Fibroblast of skin of scalp (primary cell): ENCODE data around the gene FCHSD2.
A peak's percentile ranks its signal among the peaks of the same experiment; 100 is the strongest.
"Not testable (repeated sequence)": the region's sequence is repeated elsewhere in the genome, so short reads cannot be mapped to it uniquely, and the experiment has no call there.

ENCODE experiments used
- DNase-seq: peaks from one replicate; pipeline ENCODE4 v3.0.0-alpha.2; 2013

FCHSD2 gene

DNA sequence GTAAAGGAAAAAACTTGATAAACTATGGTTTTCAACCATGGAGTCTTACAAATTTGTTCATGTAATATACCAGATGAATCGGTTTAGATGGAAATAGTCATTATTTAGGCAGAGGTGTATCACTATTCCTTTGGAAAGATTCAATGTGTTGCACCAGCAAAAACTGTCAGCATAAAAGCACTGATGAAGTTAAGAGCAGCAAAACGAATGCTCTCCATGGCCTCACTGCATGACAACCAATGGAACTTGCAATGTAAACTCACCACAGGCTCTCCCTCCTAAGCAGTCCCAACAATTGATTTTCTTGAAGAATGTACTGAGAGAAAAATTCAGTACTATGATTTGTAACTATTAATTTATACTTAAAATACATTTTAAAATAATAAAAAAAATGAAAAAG is 139.9 kb downstream of the FCHSD2 start:
- DNase-seq: no peak

DNA sequence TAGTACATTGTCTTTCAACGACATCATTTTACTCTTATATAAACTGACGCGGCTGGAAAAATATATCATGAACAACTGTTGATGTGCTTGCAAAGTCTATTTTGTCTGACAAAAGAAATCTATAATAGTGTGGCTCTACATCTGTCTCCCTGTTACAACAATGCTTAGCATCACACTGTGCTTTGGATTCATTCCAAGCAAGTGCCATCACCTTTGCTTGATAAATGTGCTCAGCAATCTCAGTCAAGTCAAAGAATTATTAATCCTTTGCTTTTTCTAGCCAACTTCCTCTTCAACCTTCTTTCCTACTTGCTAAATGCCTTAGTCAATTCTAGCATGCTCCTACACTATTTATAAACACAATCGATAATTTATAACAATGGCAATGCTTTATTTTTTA is 140.5 kb downstream of the FCHSD2 start:
- DNase-seq: peak; percentile 32

DNA sequence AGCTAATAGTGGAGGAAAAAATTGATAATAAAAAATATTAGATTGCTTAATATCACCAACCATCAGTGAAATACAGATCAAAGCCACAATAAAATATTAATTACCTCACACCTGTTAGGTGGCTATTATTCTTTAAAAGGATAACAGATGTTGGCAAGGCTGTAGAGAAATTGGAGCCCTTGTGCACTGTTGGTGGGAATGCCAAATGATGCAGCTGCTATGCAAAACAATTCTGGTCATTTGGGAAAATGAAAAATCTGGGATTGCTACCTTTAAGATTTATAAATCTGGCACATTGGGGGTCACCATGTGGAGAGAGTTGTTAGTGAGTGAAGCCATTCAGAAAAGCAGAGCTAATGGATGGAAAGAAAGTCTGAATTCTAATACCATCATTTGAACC is 143.4 kb downstream of the FCHSD2 start:
- no peak for DNase-seq

DNA sequence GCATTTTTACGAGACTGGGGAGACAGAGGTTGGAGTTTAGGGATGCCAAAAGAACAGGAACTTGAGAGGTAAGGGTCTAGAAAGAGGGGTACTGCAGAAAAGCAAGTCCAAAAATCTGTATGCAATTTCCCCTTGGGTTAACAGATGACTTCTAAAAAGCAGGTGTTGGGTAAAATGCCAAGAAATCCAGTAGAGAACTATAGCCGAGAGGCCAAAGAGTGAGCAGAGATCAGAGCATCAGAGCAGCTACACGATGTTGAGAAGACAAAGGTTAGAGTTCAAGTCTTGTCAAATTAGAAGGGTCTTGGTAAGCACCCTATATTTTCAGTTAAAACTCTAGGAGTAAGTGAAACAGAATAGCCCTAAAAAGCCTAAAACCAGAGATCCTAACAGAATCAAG is 145.2 kb downstream of the FCHSD2 start:
- DNase-seq: no peak

DNA sequence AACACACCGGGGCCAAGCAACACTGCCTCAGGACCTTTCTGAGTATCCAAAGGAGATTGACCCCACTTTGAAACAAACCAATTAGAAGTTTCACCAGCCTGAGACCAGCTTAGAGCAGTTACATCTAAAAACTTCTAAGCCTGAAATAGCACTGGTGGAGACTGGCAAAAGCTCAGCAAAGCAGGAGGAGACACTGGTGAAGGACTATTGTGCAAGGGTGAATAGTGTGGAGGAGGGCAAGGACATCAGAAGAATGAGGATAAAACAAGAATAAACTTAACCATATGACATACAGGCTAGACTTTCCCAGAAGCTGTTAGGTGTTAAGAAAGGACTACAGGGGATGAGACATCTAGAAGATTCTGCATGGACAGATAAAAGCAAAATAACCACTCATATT is 152.4 kb downstream of the FCHSD2 start:
- no peak for DNase-seq

DNA sequence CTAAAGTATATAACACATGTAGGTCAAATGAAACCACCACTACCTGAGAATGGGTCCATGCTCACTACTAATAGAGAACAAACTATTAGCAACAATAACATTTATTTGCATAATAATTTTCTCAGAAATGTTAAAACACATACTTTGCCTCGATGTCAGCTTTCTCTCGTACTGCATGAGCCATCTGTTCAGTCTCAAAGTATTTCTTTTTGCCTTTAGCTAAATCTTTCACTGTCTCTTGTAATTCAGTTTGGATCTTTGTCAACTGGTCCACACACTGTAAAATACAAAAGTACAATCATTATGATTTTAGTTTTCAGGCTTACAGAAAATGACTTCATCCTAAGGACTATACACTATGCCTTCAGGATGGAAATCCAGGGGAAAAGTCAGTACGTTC is 153.3 kb downstream of the FCHSD2 start:
- no peak for DNase-seq

DNA sequence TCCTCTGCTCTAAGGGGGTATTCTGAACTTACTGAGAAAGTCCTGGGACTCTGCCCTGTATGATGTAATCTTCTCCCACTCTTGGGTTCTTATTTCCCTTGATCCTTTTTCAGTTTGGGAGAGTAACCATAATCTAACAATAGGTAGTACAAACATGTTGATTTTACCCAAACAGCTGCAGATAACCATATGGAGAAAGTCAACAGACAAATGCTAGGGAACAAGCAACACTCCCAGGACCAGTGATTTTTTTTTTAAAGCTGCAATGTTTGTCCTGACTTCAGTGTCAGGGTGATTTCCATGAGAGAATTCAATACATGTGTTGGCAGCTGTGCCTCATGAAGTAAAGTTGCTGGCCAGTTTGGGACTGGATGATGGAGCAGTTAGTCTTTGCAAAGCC is 156.5 kb downstream of the FCHSD2 start:
- no peak for DNase-seq

DNA sequence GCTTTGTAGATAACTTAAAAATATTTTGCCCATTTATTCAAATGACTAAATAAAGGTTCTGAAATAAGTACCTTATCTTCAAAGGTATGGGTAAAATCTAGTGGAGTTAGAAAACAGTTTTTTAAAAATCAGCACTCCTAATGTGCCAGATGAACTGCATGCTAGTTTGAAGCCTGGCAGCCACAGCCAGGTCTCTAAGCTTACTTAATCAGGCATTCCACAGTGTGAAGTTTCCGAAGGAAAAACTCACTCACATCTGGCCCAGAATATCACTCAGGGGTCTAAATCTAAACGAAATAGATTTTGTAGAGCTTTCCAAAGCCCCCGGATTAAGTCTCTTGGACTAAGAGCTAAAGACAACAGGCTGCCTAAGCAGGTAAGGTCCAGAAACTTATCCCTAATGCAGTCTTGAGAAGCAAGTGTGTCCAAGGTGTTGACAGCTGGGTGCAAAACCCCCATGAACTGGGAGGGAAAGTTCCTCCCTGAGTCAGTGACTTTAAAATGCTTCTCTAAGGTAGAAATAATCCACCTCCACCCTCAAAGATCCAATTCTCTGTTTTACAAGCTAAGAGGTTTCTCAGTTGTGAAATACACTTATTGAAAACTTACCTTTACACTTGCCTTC is 157.6 kb downstream of the FCHSD2 start:
- DNase-seq: no peak

DNA sequence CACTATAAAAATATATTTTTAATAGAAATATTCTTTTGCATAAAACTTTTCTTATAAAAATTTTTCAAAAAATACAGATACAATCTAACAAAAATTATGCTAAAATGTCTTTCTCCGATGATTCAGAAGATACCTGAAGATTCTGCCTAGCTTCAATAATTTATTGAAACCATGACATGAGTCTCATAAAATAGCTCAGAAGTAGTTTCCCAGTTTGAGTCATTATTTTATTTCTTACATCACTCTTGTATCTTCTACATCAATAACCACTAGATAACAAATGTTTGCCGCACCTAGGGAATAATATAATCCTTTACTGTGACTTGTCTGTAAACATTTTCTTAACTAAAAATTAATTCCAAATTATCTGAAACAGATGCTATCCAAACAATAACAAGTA is 158.6 kb downstream of the FCHSD2 start:
- DNase-seq: no peak

DNA sequence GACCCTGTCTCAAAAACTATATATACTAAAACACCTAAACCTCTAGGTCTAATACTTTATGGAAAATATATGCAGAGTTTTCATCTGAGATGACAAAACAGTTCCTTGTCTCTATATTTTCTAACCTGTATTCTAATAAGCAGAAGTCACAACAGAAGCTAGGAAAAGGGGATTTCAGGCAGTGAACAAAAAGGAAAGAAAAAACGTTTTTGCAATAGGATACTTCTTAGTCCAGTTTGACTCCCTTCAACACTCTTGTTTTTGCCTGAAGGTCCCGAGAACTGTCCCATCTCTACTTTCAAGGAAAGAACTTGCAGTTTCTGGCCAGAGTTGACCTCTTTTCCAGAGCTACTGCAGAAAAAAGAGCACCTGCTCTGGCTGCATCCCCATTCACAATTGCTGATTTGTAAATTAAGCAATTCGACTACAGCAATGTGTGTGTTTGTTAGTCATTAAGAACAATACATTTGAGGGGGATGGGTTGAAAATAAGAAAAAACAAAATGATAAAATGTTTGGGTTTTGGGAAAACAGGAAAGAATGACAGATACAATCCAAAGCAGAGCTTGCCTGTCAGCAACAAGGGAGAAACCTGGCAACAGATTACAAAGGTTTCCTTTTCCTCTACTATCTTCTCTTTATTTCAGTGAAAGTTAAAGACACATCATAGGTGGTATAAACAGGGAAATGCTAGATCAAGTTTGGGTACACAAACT is 160.0 kb downstream of the FCHSD2 start:
- DNase-seq: no peak

DNA sequence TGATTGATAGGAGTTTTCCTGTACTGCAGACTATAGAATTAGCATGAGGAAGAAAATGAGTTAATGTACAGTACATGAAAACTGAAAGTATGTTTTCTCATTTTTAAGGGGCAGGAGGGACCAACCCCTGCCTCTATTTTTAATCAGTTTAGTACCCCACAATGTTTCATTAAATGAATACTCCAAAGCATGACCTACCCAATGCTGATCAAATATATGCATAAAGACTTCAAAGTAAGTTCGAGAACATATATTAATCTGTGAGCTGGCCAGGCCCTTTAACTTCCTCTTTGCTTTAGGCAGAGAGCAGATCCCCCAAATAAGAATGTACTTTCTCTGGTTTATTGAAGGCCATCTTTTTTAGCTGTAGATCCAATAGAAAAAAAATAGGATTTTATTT is 161.0 kb downstream of the FCHSD2 start:
- no peak for DNase-seq

DNA sequence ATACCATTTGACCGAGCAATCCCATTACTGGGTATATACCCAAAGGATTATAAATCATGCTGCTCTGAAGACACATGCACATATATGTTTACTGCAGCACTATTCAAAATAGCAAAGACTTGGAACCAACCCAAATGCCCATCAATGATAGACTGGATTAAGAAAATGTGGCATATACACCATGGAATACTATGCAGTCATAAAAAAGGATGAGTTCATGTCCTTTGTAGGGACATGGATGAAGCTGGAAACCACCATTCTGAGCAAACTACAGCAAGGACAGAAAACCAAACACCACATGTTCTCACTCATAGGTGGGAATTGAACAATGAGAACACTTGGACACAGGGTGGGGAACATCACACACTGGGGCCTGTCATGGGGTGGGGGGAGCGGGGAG is 164.3 kb downstream of the FCHSD2 start:
- DNase-seq: not testable (repeated sequence)

DNA sequence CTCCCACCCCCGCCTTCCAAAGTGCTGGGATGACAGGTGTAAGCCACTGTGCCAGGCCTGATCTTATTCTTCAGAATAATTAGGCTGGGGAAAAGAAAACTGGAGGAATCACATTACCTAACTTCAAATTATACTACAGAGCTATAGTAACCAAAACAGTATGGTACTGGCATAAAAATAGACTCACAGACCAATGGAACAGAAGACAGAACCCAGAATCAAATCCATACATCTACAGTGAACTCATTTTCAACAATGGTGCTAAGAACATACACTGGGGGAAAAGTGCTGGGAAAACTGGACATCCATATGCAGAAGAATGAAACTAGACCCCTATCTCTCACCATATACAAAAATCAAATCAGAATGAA is 165.6 kb downstream of the FCHSD2 start:
- DNase-seq: not testable (repeated sequence)

DNA sequence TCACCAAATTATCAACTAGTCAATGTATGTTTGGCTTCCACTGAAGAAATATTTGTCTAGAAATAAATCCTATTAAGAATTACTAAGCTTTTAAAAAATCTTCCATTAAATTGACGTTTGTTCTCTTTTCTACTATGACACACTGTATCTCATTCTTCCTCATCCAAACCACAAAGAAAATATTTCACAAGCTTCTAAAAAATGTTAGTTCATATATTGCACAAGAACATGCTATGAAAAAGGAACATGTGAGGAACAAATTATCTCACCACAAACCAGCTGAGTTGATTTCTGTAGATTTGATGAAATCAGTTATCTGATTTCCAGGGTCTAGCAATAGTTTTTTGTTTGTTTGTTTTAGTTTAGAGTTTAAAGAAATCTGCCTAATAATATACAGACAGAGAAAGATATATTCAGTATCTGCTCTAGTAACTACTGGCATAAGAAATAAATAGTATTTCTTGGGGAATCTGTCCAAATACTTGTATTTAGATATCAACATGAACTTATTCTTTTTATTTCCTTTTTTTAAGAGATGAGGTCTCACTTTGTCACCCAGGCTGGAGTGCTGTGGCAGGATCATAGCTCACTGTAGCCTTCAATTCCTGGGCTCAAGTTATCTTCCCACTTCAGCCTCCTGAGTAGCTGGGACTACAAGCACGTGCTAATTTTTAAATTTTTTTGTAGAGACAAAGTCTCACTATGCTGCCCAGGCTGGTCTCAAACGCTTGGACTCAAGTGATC is 166.2 kb downstream of the FCHSD2 start:
- peak; percentile 90 for DNase-seq

DNA sequence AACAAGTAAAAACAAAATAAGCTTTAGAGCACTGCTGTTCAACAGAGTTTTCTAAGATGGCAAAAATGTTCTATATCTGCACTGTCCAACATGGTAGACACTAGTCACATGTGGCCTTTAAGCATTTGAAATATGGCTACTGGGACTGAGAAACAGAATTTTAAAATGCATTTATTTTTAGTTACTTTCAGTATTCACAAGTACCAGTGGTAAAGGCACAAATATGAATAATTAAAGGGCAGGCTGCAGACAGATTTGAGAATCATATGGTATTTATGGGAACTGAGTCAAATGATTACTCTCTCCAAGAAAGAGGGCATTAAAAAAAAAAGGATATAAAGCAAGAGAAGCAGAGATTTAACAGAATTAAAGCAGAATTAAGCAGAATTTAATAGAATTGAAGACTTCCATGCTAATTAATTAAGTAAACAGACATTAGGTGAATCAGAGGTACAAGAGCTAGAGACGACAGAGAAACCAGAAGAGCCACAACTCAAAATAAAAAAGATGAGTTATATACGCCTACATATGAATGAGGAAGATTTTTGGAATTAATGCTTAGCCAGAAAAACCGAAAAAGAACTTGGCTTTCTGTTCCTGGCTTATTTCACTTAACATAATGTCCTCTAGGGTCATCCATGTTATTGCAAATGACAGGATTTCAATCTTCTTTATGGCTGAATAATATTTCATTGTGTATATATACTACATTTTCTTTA is 167.5 kb downstream of the FCHSD2 start:
- no peak for DNase-seq

DNA sequence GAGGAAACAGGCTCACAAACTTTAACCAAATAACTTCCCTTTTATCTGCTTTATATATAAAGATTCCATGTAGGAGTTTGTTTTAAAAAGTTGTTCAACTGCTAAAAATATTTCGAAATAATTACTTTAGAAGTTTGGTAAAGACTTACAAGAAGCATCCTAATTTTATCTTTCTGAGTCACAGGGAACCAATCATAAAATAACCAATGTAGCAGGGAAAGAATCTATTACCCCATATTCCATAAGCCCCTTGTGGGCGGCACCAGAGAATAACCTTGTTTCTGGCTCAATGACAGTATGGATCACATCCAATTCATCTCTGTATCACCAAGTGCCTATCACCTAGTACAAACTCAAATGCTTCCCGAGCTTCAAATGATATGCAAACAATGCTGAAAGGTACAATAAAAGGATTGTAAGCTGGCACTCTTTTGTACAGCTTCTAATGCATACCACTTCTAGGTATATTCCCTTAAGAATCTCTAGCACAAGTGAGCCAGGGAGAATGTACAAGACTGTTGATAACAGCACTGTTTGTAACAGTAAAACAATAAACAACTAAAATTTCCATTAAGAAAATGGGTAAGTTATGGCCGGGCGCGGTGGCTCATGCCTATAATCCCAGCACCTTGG is 169.5 kb downstream of the FCHSD2 start:
- DNase-seq: peak; percentile 52

DNA sequence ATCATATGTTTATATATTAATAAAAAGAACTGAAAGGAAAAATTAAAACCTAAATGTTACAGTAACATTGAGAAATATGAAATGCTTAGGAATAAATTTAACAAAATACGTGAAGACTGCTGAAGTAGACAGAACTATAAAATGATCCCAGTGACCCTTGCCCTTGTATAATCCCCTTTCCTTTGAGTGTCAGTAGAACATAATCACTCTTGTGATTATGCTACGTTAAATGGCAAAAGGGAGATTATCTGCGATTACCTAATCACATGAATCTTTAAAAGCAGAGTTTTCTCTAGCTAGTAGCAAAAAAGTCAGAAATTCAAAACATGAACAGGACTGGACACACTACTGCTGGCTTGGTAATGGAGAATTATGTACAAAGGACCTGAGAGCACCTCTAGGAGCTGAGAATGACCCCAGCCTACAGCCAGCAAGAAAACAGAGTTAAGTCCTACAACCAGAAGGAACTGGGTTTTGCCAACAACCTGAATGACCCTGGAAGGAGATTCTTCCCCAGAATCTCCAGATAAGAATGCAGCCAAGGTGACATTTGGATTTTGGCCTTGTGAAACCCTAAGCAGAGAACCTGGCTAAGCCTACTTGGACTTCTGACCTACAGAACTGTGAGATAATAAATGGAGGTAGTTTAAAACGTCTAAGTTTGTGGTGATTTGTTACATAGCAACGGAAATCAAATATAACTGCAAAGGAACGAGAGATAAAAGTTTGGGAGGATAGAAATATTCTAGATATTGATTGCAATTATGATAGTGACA is 170.7 kb downstream of the FCHSD2 start:
- DNase-seq: no peak

DNA sequence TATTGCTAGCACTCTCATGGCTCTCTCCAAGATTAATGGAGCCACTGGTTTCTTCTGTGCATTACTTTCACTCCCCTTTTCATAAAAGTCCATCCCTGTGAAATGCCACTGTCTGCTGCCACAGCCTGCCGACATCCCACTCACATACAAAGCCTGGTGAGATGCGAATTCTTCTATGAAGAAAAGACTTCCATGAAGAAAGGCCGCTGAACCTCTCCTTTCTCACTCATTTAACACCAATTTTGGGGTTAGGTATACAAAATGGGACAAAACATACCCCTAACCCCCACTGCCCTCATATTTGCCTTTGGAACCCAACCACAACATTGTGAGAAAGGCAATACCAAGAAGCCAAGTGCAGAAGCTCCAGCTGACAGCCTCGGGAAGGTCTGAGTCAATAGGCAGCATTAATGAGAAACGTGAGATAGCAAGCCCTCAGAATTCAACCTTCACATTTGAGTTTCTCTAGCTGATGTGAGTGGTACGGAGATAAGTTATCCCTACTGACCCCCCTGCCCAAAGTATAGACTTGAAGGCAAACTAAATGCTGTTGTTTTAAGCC is 171.5 kb downstream of the FCHSD2 start:
- DNase-seq: no peak

DNA sequence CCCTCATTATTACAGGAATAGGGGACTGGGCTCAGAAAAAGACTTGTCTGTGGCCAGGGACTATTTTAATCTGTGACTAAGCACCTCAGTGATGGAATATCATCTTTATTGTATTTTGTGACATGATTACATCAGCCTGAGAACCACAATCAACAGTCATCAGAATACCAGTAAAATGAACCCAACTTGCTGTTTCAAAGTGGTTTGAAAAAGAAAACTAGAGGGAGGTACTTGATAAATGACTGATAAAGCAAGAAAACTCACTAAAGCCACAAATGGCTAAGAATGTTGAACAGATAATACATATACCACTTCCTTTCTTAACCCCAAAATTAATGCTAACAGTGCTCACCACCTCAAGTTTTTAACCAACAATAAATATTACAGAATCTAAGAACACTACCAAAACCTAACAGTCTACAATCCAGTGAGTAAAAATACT is 172.2 kb downstream of the FCHSD2 start:
- DNase-seq: peak; percentile 85

DNA sequence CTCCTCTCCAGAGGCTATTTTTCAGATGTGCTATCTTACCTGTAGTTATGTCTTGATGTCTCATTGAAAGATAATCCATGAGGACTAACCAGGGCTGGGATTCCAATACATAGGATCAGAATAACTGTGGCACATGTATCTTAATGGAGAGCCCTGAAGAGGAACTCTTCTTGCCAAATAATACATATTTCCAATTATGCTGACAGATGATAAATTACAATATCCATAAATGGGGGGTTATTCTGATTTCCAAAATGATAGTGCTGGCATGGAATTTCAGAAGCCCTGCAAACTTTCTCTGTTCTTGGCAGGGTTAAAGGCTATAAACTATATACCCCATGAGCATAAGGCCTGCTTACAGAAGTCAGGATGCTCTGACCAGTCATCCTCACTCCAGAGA is 173.7 kb downstream of the FCHSD2 start:
- no peak for DNase-seq

DNA sequence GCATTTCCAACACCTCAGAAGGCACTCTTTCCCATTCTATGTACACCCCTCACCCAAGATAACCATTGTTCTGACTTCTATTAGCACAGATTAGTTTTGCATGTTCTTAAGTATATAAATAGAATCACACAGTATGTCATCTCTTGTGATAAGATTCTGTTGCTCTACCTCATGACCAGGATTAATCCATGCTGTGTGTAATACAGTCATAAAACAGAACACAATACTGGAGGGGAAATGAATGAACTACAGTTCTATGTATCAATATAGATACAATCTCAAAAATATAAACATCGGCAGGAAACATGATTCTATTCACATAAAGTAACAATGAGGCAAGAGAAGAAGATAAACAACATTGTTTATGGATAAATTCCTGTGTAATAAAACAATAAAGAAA is 176.4 kb downstream of the FCHSD2 start:
- no peak for DNase-seq

DNA sequence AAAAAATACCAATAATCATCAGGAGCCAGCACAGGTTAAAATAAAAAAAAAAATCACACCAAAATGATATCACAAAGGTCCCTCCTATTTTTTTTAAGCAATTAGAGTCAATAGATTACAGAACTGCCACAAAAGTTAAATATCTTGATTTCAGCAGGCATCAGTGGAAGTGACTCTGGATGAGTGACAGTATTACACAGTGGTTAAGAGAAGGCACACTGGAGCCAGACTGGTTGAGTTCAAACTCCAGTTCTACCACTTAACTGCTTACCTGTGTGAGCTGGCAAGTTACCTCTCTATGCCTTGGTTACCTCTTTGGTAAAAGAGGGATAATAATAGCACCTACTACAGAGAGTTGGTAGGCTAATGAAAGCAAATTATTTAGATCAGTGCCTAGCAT is 179.4 kb downstream of the FCHSD2 start:
- DNase-seq: no peak
